HepG2 (cell line): ENCODE measurements around the gene HSD3B7. TPM values are rescaled to one million over a fixed set of nuclear protein-coding genes. Genes with fewer than 3 reads are reported as not detected.

ENCODE experiments used
- CHCHD3 ChIP-seq: sonication (generic); formaldehyde crosslinking; IDR thresholded peaks from 2 replicates; pipeline ENCODE4 v1.8.0; 2022; ENCODE audit warnings: mild to moderate bottlenecking, missing genetic modification reagents, moderate library complexity
- ERF ChIP-seq: IDR thresholded peaks from 2 replicates; pipeline ENCODE4 v1.6.1; 2018; ENCODE audit warnings: missing biosample characterization, missing genetic modification reagents
- HNF1A ChIP-seq, 2 experiments: sonication (generic) in 1 of 2; formaldehyde crosslinking in 1 of 2; IDR thresholded peaks; 2 replicates each; pipeline versions ENCODE4 v1.4.0 to v1.6.1; 2016 to 2020; ENCODE audit warnings: borderline replicate concordance in 1 of 2, low read depth in 1 of 2, mild to moderate bottlenecking in 1 of 2, missing genetic modification reagents in 1 of 2
- HNF4G ChIP-seq, 2 experiments: sonication (generic) in 1 of 2; formaldehyde crosslinking in 1 of 2; IDR thresholded peaks; 2 replicates each; pipeline versions ENCODE4 v1.4.0 to v1.6.1; 2011 to 2020; ENCODE audit warnings: borderline replicate concordance in 2 of 2, low read depth in 2 of 2, mild to moderate bottlenecking in 2 of 2, low read length in 1 of 2, missing genetic modification reagents in 1 of 2, moderate library complexity in 1 of 2
- SAP130 ChIP-seq: IDR thresholded peaks from 2 replicates; pipeline ENCODE4 v1.6.1; 2016; ENCODE audit warnings: low read depth
- SMC3 ChIP-seq: IDR thresholded peaks from 2 replicates; pipeline ENCODE4 v1.6.1; 2011; ENCODE audit warnings: low read length, improper control_type of control experiment
- SP1 ChIP-seq, 2 experiments: fragments of 450-650 bp in 1 of 2; sonication (generic) in 1 of 2; formaldehyde crosslinking in 1 of 2; IDR thresholded peaks; 2 replicates each; pipeline versions ENCODE4 v1.4.0 to v1.6.1; 2016 to 2020; ENCODE audit warnings: missing genetic modification reagents in 1 of 2
- SRSF9 ChIP-seq: fragments of 200-400 bp; formaldehyde crosslinking; IDR thresholded peaks from 2 replicates; pipeline ENCODE4 v1.6.1; 2018; ENCODE audit warnings: borderline replicate concordance, mild to moderate bottlenecking, low read depth, low read length; ENCODE audit not compliant: insufficient read depth, poor library complexity, severe bottlenecking
- ZBTB46 ChIP-seq: sonication (generic); formaldehyde crosslinking; IDR thresholded peaks from 2 replicates; pipeline ENCODE4 v1.4.0; 2020; ENCODE audit warnings: mild to moderate bottlenecking, missing genetic modification reagents, borderline replicate concordance
- ZC3H4 ChIP-seq: sonication (generic); formaldehyde crosslinking; IDR thresholded peaks from 2 replicates; pipeline ENCODE4 v1.4.0; 2020; ENCODE audit warnings: missing genetic modification reagents, borderline replicate concordance
- ZNF12 ChIP-seq: sonication (generic); formaldehyde crosslinking; IDR thresholded peaks from 2 replicates; pipeline ENCODE4 v1.5.0; 2020; ENCODE audit warnings: missing genetic modification reagents
- ZNF253 ChIP-seq: sonication (generic); formaldehyde crosslinking; IDR thresholded peaks from 2 replicates; pipeline ENCODE4 v1.8.0; 2022; ENCODE audit warnings: mild to moderate bottlenecking, missing genetic modification reagents, borderline replicate concordance
- ZNF276 ChIP-seq: sonication (generic); formaldehyde crosslinking; IDR thresholded peaks from 2 replicates; pipeline ENCODE4 v1.4.0; 2020; ENCODE audit warnings: mild to moderate bottlenecking, low read depth, missing genetic modification reagents
- ZNF331 ChIP-seq: sonication (generic); formaldehyde crosslinking; IDR thresholded peaks from 2 replicates; pipeline ENCODE4 v1.4.0; 2020; ENCODE audit warnings: missing genetic modification reagents
- ZNF446 ChIP-seq: sonication (generic); formaldehyde crosslinking; IDR thresholded peaks from 2 replicates; pipeline ENCODE4 v1.5.0; 2020; ENCODE audit warnings: mild to moderate bottlenecking, missing genetic modification reagents
- ZNF670 ChIP-seq: sonication (generic); formaldehyde crosslinking; IDR thresholded peaks from 2 replicates; pipeline ENCODE4 v1.8.0; 2022; ENCODE audit warnings: mild to moderate bottlenecking, missing genetic modification reagents, borderline replicate concordance
- ZNF747 ChIP-seq: sonication (generic); formaldehyde crosslinking; IDR thresholded peaks from 2 replicates; pipeline ENCODE4 v1.8.1; 2023; ENCODE audit warnings: missing genetic modification reagents, mild to moderate bottlenecking, borderline replicate concordance
- ZSCAN20 ChIP-seq: sonication (generic); formaldehyde crosslinking; IDR thresholded peaks from 2 replicates; pipeline ENCODE4 v1.4.0; 2020; ENCODE audit warnings: missing genetic modification reagents, mild to moderate bottlenecking, borderline replicate concordance
- polyA plus RNA-seq, 8 experiments: library from polyadenylated mRNA; depleted of rRNA in 3 of 8; stranded (reverse) in 7 of 8; unstranded in 1 of 8; fragments of >200 nt; fragmentation: Illumina TruSeq in 4 of 8; extraction: Trizol in 4 of 8; gene quantifications; 2 replicates each; pipeline versions ENCODE4 v1.2.1 to v1.2.3, GENCODE V29; 2011 to 2016; ENCODE audit warnings: low read depth in 4 of 8, missing spikeins in 1 of 8, mixed read lengths in 1 of 8; ENCODE audit not compliant: insufficient read depth in 1 of 8
- total RNA-seq, 5 experiments: library from RNA; depleted of rRNA; stranded (reverse); fragments of >200 nt; fragmentation: Illumina TruSeq; extraction: Trizol; gene quantifications; 2 replicates each; pipeline ENCODE4 v1.2.3, GENCODE V29; 2016; ENCODE audit warnings: low read depth in 1 of 5

HSD3B7 gene
- total and polyA plus RNA-seq, 2 of the 13 experiments (the other 11 are each of a cell fraction or from before 2014, with no cell fraction given) = 32.9 to 69.7 TPM

- TF ChIP-seq ZNF670 (CRISPR knock-in tag) (0 out of 2 replicates have a peak, but pooled peaks have one; percentile 32), ZNF12 (CRISPR knock-in tag) (0 out of 2 replicates have a peak, but pooled peaks have one; percentile 23), HNF4G (IDR thresholded peaks at IDR 0.05; ENCODE audit: borderline replicate concordance, low read depth, low read length) (no peak; the same call in 1 of the 2 replicates), HNF4G (CRISPR knock-in tag; IDR thresholded peaks at IDR 0.05; ENCODE audit: borderline replicate concordance, low read depth) (no peak), ZSCAN20 (CRISPR knock-in tag) (no peak), ERF (CRISPR knock-in tag) (peak; percentile 66; the same call in 1 of the 2 replicates), ZC3H4 (no peak), ZBTB46 (peak; percentile 89; the same call in 1 of the 2 replicates), HNF1A (IDR thresholded peaks at IDR 0.05; ENCODE audit: low read depth) (no peak), HNF1A (CRISPR knock-in tag; IDR thresholded peaks at IDR 0.05; ENCODE audit: borderline replicate concordance) (no peak; the same call in 1 of the 2 replicates), ZNF446 (CRISPR knock-in tag) (no peak), SAP130 (peak; percentile 85), SMC3 (no peak; the same call in 1 of the 2 replicates), ZNF747 (CRISPR knock-in tag) (0 out of 2 replicates have a peak, but pooled peaks have one; percentile 30), CHCHD3 (no peak), ZNF331 (peak; percentile 24; the same call in 1 of the 2 replicates), SRSF9 (no peak), SP1 (IDR thresholded peaks at IDR 0.05) (no peak), SP1 (CRISPR knock-in tag; IDR thresholded peaks at IDR 0.05) (no peak), ZNF253 (no peak), ZNF276 (CRISPR knock-in tag) (peak; percentile 50; the same call in 1 of the 2 replicates)
These were observed 43.2 kb upstream of the HSD3B7 start (continued) for GRCh38 chr16:30941600-30942425.
